Pancreas (tissue), 10 donors: Measurements from ENCODE around the gene GDI2. TPM values are rescaled to one million over a fixed set of nuclear protein-coding genes. Genes with fewer than 3 reads are reported as not detected.

Experiments used
- ATAC-seq, 4 donors: fragments of 200-7000 bp; cut with Tn5 transposase; one replicate each; pipeline versions ENCODE4 v1.8.0 to v1.9.1; 2020; ENCODE audit warnings: mild to moderate bottlenecking in 4 of 4, moderate library complexity in 4 of 4
- DNase-seq, 6 donors: peaks; one replicate each; pipeline ENCODE4 v3.0.0-alpha.2; 2020
- FAIRE-seq: peaks from 2 replicates; lab custom pipeline; 2012; peaks lifted over from hg19 to GRCh38; lab: Jason Lieb, UNC
- H3K27ac ChIP-seq, 4 donors: fragments of 200-600 bp; sonication (generic); 1 replicate in 3 of 4; 2 replicates in 1 of 4; pipeline versions ENCODE4 v1.5.0 to v1.8.0; 2020
- H3K27me3 ChIP-seq, 4 donors: fragments of 200-600 bp; one replicate each; pipeline ENCODE4 v1.8.0; 2021
- H3K36me3 ChIP-seq, 3 donors: fragments of 200-600 bp; sonication (generic) in 1 of 3; one replicate each; pipeline versions ENCODE4 v1.5.0 to v1.8.0; 2020 to 2021
- H3K4me1 ChIP-seq, 3 donors: fragments of 200-600 bp; one replicate each; pipeline ENCODE4 v1.8.0; 2021
- H3K4me3 ChIP-seq, 4 donors: fragments of 200-600 bp; sonication (generic) in 2 of 4; one replicate each; pipeline versions ENCODE4 v1.5.0 to v1.8.0; 2020 to 2021
- H3K9me3 ChIP-seq, 4 donors: fragments of 200-600 bp; one replicate each; pipeline ENCODE4 v1.8.0; 2021
- WGBS, 2 donors: extraction: QIAGEN DNeasy Blood & Tissue Kit; methylation state at CpG; one replicate each; pipeline ENCODE4 v1.1.7; 2013; 5-methylcytosine and 5-hydroxymethylcytosine counted together
- intact Hi-C, 3 donors: fragments of 100-400 bp; cut with DNase I; formaldehyde crosslinking; loops; one replicate each; pipeline versions ENCODE4 v1.11.1 to v1.14.2; 2022
- polyA plus RNA-seq, 2 donors: library from polyadenylated mRNA; stranded (reverse); fragments of 200-250 nt; gene quantifications; one replicate each; pipeline ENCODE4 v1.2.3, GENCODE V29; 2013
- total RNA-seq, 6 donors: library from RNA; stranded (reverse); fragmentation: NEBNext Ultra II Directional in 4 of 6; extraction: Animal tissue kit (Norgen Biotek cat#: 25700) in 4 of 6; gene quantifications; one replicate each; pipeline versions ENCODE4 v1.2.1 to v1.2.4, GENCODE V29; 2021 to 2023
- TF ChIP-seq, protein P1 (sequence below), 4 donors: fragments of 200-600 bp; sonication (generic) in 3 of 4; IDR thresholded peaks; one replicate each; pipeline versions ENCODE4 v1.5.0 to v1.8.0; 2021; ENCODE audit warnings: antibody characterized with exemption in 4 of 4
- donor health status: healthy with polysubstance abuse.
- donor health status: DM: no; HTN: no; CAD: no; lungs with moderate emphysema.
- donor health status: DM: no; HTN: no; CAD: no.
- donor health status: control.
- donor health status: control.
- donor health status: Bipolar disorder and iron deficiency.
- donor health status: DM: yes; HTN: yes; CAD: no.
- donor health status: DM: no; HTN: no; CAD: no.
- donor health status: DM: no; HTN: no; CAD: no.
- donor health status: DM: yes; HTN: yes; CAD: no.

Gene GDI2
- total and polyA plus RNA-seq, 8 donors: 46.5 to 171 (median 129) TPM

GRCh38 chr10:5742116-5742515 lies 71.1 kb downstream of the GDI2 start:
- 92 to 95% methylated on average over 6 of the region's 6 CpGs for WGBS, 2 donors

DNA sequence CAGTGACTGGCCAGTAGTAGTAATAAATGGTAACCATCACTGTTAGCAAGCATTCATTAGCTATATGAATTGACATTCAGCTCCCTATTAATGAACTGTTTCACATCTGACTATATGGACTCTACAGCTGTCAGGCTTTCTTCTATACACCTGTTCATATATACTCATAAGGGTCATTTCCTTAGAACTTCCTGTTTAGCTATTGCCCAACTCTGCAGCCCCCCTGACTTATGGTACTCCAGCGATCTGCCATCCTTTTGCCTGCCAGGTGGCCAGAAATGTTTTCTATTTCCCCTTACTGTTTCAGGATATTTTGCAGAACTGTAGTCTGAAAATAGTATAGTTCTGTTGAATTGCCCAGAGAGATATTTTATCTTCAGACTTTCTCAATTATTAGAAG lies 72.0 kb downstream of the GDI2 start:
- 83 to 95% methylated on average over 1 of the region's 1 CpG for WGBS, 2 donors
- FAIRE-seq (no peak), DNase-seq (no peak), ATAC-seq (no peak)
- H3K27ac ChIP-seq: no peak overlapping the region
- peaks cover 1 to 31% (median 14%) of the 10 kb centered on the region in 3 donors for H3K36me3 ChIP-seq
- no peaks in the 10 kb centered on the region for H3K27me3 ChIP-seq
- intact Hi-C loops: no loop called here
- no peaks in the 10 kb centered on the region for H3K9me3 ChIP-seq
- TF ChIP-seq, protein P1, sequence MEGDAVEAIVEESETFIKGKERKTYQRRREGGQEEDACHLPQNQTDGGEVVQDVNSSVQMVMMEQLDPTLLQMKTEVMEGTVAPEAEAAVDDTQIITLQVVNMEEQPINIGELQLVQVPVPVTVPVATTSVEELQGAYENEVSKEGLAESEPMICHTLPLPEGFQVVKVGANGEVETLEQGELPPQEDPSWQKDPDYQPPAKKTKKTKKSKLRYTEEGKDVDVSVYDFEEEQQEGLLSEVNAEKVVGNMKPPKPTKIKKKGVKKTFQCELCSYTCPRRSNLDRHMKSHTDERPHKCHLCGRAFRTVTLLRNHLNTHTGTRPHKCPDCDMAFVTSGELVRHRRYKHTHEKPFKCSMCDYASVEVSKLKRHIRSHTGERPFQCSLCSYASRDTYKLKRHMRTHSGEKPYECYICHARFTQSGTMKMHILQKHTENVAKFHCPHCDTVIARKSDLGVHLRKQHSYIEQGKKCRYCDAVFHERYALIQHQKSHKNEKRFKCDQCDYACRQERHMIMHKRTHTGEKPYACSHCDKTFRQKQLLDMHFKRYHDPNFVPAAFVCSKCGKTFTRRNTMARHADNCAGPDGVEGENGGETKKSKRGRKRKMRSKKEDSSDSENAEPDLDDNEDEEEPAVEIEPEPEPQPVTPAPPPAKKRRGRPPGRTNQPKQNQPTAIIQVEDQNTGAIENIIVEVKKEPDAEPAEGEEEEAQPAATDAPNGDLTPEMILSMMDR (IDR thresholded peaks at IDR 0.05): no peak
- H3K4me1 ChIP-seq: no peaks in the 10 kb centered on the region
- no peak overlapping the region for H3K4me3 ChIP-seq

More at GRCh38 chr10:5742116-5742515, 71.1 kb downstream of the GDI2 start:
- ATAC-seq (no peak), FAIRE-seq (no peak), DNase-seq (no peak)
- Histone ChIP-seq H3K4me3 (no peak overlapping the region), H3K9me3 (no peaks in the 10 kb centered on the region), H3K4me1 (no peaks in the 10 kb centered on the region), H3K27me3 (no peaks in the 10 kb centered on the region), H3K27ac (no peak overlapping the region), H3K36me3 (peaks cover 5 to 36% (median 19%) of the 10 kb centered on the region in 3 donors)
- TF ChIP-seq, protein P1 (IDR thresholded peaks at IDR 0.05): no peak
- intact Hi-C loops: no loop called here

DNA sequence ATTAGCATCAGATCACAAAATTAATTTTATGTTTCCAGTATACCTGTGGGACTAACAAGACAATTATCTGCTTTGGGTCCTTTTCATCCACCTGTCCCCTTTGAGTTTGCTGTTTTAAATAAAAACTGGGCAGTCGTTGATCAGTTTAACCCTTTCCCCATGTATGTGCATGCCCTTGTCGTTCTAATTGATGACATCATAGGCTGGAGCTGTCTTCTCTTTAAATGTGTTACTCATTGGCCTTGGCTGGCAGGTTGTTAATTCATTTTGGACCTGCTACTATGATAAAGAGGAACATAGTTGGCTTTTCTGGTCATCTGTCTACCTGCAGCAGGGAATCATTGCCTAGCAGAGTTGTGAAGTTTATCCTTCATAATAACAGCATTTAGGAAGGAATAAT lies 74.8 kb downstream of the GDI2 start:
- intact Hi-C loops: no loop called here
- H3K4me3 ChIP-seq: no peak overlapping the region
- TF ChIP-seq, protein P1 (IDR thresholded peaks at IDR 0.05): no peak
- no peak overlapping the region for H3K27ac ChIP-seq
- no peaks in the 10 kb centered on the region for H3K27me3 ChIP-seq
- 51 to 54% methylated on average over 2 of the region's 2 CpGs for WGBS, 2 donors
- FAIRE-seq (no peak), DNase-seq (no peak), ATAC-seq (no peak)
- H3K9me3 ChIP-seq: no peaks in the 10 kb centered on the region
- H3K4me1 ChIP-seq: no peaks in the 10 kb centered on the region
- peaks cover 4 to 28% (median 14%) of the 10 kb centered on the region in 3 donors for H3K36me3 ChIP-seq

DNA sequence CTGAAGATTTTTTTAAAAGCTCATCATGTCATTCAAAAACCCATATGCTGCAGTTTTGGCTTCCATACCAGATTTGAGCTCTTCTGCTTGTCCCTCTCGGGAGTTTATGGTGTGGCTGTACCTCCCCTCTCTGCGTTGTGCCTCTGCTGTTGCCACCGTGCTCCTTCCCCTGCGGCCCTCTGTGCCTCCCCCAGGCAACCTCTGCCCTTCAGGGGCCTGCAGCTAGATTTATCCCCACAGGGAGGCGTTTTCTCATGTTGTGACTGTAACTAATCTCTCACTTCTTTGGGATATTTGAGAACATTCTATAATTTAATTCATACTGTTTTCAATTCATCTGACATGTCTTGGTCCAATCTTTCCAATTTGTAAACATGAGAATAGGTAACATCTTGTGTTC lies 75.9 kb downstream of the GDI2 start:
- WGBS, 2 donors: 89 to 93% methylated on average over 5 of the region's 5 CpGs
- DNase-seq: no peak
- H3K27me3 ChIP-seq: no peaks in the 10 kb centered on the region
- H3K4me3 ChIP-seq: no peak overlapping the region
- ATAC-seq: no peak
- intact Hi-C loops: no loop called here
- H3K9me3 ChIP-seq: no peaks in the 10 kb centered on the region
- TF ChIP-seq, protein P1 (IDR thresholded peaks at IDR 0.05): no peak
- H3K4me1 ChIP-seq: no peaks in the 10 kb centered on the region
- no peak for FAIRE-seq
- no peak overlapping the region for H3K27ac ChIP-seq
- H3K36me3 ChIP-seq: peaks cover 4 to 17% (median 12%) of the 10 kb centered on the region in 3 donors

GRCh38 chr10:5736591-5736990 lies 76.6 kb downstream of the GDI2 start:
- Histone ChIP-seq H3K9me3 (no peaks in the 10 kb centered on the region), H3K27me3 (no peaks in the 10 kb centered on the region), H3K4me3 (no peak overlapping the region), H3K4me1 (no peaks in the 10 kb centered on the region), H3K36me3 (peaks cover 4 to 12% (median 11%) of the 10 kb centered on the region in 3 donors), H3K27ac (no peak overlapping the region)
- intact Hi-C loops: no loop called here
- TF ChIP-seq, protein P1 (IDR thresholded peaks at IDR 0.05): no peak
- FAIRE-seq (no peak), ATAC-seq (no peak), DNase-seq (no peak)
- 14 to 20% methylated on average over 1 of the region's 1 CpG for WGBS, 2 donors
